ENCODE measurements around the gene KIAA0753. TPM values are rescaled to one million over a fixed set of nuclear protein-coding genes. Genes with fewer than 3 reads are reported as not detected.

Gene KIAA0753
- total and polyA plus RNA-seq, 7 donors = 3.6 to 18.3 (median 14.1) TPM

DNA sequence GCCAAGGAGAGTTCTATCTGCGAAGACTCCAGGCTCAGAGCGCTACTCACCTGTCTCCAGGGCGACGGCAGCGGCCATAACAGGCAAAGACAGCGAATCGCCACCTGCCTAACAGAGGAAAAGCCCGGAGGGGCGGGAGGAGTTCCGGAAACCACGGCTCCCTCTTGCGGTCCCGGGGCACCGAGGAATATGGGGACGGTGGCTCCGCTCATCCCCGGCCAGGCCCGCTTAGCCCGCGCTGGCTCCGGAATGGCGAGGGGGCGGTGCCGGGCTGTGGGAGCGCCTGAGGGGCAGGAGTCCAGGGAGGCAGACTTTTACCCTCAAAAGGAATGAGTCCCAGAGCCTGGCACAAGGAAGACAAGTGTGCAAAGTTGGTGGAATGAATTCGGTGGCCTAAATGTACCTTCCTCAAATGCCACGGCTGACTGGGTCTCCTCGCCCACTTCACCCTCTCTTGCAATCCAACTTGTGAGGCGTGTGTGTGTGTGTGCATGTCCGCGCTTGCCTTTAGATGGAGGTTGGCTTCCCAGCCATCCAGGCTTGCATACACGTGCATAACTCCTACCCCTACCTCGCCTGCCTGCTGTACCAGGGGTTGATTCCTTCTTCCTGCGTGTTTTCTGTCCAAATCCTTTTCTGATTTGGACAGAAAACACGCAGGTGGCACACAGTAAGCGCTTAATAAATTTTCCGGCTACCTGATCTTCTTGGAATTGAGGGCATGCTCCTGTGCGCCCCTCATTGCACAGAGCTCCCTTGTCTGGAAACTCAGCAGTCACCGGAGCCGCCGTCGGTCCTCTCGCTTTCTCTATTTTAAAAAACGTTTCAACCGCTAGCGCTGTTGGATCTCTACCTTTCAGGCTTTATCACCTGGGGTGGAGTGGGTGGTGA is 14.6 kb upstream of the KIAA0753 start:
- H3K4me1 ChIP-seq = peaks cover 0 to 37% (median 21%) of the 10 kb centered on the region in 4 donors
- 22 to 39% methylated on average over 46 of the region's 46 CpGs for WGBS, 2 donors

DNA sequence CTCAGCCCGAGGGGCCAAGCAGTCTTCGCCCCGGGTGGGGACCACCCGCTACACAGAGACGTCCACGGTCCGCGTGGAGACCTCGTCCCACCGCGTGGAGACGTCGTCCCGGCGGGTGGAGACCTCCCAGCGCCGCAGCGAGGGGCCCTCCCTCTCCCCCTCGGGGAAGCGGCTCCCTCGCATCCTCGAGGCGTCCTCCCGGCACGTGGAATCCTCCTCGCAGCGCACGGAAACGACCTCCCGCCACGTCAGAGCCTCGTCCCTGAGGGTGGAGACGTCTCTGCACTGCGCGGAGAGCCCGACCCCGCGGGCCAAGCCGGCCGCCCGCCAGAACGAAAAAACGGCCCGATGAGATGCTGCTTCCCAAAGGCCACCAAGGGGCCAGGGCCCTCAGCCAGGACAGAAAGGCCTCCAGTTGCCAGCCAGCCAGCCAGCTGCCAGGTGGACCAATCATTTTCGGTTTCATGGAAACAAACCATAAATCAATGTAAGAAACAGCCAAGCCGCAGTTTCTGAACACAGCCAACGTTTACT is 11.5 kb upstream of the KIAA0753 start:
- Histone ChIP-seq H3K4me1 (peaks cover 0 to 52% (median 30%) of the 10 kb centered on the region in 4 donors), H3K27ac (peak overlapping the region; percentile 81 to 88 (median 86)), H3K27me3 (peaks cover 8 to 41% (median 9%) of the 10 kb centered on the region in 3 donors), H3K4me3 (peak overlapping the region; percentile 72 to 84 (median 78)), H3K9me3 (no peaks in the 10 kb centered on the region), H3K36me3 (peaks cover 0 to 26% (median 0%) of the 10 kb centered on the region in 4 donors)
- peak; percentile 88 for DNase-seq
- WGBS, 2 donors = 2% methylated on average over 47 of the region's 47 CpGs
- no peak for TF ChIP-seq POLR2A (IDR thresholded peaks at IDR 0.05)
- TF ChIP-seq, protein P1, sequence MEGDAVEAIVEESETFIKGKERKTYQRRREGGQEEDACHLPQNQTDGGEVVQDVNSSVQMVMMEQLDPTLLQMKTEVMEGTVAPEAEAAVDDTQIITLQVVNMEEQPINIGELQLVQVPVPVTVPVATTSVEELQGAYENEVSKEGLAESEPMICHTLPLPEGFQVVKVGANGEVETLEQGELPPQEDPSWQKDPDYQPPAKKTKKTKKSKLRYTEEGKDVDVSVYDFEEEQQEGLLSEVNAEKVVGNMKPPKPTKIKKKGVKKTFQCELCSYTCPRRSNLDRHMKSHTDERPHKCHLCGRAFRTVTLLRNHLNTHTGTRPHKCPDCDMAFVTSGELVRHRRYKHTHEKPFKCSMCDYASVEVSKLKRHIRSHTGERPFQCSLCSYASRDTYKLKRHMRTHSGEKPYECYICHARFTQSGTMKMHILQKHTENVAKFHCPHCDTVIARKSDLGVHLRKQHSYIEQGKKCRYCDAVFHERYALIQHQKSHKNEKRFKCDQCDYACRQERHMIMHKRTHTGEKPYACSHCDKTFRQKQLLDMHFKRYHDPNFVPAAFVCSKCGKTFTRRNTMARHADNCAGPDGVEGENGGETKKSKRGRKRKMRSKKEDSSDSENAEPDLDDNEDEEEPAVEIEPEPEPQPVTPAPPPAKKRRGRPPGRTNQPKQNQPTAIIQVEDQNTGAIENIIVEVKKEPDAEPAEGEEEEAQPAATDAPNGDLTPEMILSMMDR (IDR thresholded peaks at IDR 0.05) = no peak
- TF ChIP-seq EP300 (IDR thresholded peaks at IDR 0.05) = no peak
- peak; percentile 35 to 74 (median 66) for TF ChIP-seq POLR2AphosphoS5 (IDR thresholded peaks at IDR 0.05)
- intact Hi-C loops (cut with DNase I) = loop anchor here (5.0 kb wide), 2 partner anchors 95 to 360 kb away; partner anchors contain the start of genes PITPNM3 and RNASEK

More for the DNA sequence above, 14.6 kb upstream of the KIAA0753 start:
- no peak for DNase-seq
- H3K27ac ChIP-seq = no peak overlapping the region
- H3K4me3 ChIP-seq = no peak overlapping the region
- intact Hi-C loops (cut with DNase I) = loop anchor here (5.0 kb wide), 2 partner anchors 98 to 357 kb away; partner anchors contain the start of genes PITPNM3 and RNASEK
- no peaks in the 10 kb centered on the region for H3K36me3 ChIP-seq
- H3K9me3 ChIP-seq = no peaks in the 10 kb centered on the region
- peaks cover 8 to 65% (median 19%) of the 10 kb centered on the region in 3 donors for H3K27me3 ChIP-seq
- TF ChIP-seq POLR2A (IDR thresholded peaks at IDR 0.05) (no peak), POLR2AphosphoS5 (IDR thresholded peaks at IDR 0.05) (no peak), EP300 (IDR thresholded peaks at IDR 0.05) (no peak)
- TF ChIP-seq, protein P1 (IDR thresholded peaks at IDR 0.05) = no peak

DNA sequence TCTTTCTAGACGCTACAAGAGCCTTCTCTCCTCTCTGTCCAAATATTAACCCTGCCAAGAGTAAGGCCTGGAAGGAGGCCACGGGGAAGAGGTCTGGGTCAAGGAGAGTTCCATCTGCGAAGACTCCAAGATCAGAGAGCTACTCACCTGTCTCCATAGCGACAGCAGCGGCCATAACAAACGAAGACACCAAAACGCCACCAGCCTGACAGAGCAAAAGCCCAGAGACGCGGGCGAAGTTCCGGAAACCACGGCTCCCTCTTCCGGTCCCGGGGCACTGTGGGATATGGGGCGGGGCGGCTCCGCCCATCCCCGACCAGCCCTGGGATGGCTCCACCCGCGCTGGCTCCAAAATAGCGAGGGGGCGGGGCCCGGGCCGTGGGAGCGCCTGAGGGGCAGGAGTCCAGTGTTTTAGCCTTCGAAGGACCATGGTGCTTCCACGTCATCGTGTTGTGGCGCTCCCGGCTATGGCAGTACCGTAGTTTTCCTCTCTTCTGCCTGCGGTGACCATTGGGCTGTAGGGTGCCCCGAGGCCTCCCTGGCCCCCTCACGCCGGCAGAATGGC is 10.9 kb upstream of the KIAA0753 start, which contains the start of the genes C17orf100 and MED31:
TSS of gene C17orf100 (plus strand) at position 409 of the 565 bp plus-strand sequence. CDS start at position 561, 152 bp downstream.
TSS of gene MED31 (minus strand) at position 252 of the 565 bp plus-strand sequence. CDS start at position 175, 77 bp downstream.
- 1% methylated on average over 35 of the region's 35 CpGs for WGBS, 2 donors
- Histone ChIP-seq H3K4me3 (peak within 1 kb of the TSS; percentile 72 to 84 (median 78)), H3K4me1 (peaks cover 0 to 52% (median 30%) of the 10 kb centered on the region in 4 donors)

DNA sequence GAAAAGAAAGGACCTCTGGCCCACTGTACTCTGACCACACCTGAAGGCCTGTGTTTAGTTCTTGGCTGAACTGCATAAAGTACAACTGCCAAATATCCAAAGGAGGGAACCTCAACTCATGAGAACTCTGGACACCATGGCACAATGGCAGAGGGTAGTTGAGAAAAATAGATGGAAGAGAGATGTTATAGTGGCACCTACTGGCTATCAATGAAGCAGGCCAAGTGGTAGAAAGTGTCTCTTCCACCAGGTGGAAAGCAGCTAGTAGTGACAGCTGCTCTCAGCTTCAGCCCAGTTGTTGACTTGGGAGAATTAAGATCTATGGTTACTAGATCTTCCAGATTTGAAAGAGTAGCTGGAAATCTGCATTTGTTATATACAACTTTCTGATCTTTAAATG is 7.7 kb upstream of the KIAA0753 start:
- intact Hi-C loops (cut with DNase I) = loop anchor here (10.0 kb wide), 1 partner anchor 757 kb away; the partner anchor contains the start of genes NLGN2 and TMEM256
- Histone ChIP-seq H3K4me3 (no peak overlapping the region), H3K27me3 (peaks cover 0 to 9% (median 0%) of the 10 kb centered on the region in 3 donors), H3K27ac (no peak overlapping the region), H3K9me3 (no peaks in the 10 kb centered on the region), H3K36me3 (peaks cover 0 to 59% (median 11%) of the 10 kb centered on the region in 4 donors), H3K4me1 (peaks cover 0 to 40% (median 27%) of the 10 kb centered on the region in 4 donors)
- TF ChIP-seq POLR2A (IDR thresholded peaks at IDR 0.05) (no peak), EP300 (IDR thresholded peaks at IDR 0.05) (no peak), POLR2AphosphoS5 (IDR thresholded peaks at IDR 0.05) (no peak)
- TF ChIP-seq, protein P1 (IDR thresholded peaks at IDR 0.05) = no peak
- no peak for DNase-seq

More for the DNA sequence above, 10.9 kb upstream of the KIAA0753 start, which contains the start of the genes C17orf100 and MED31:
- Histone ChIP-seq H3K9me3 (no peaks in the 10 kb centered on the region), H3K27ac (peak within 1 kb of the TSS; percentile 81 to 88 (median 86)), H3K27me3 (peaks cover 8 to 36% (median 9%) of the 10 kb centered on the region in 3 donors), H3K36me3 (peaks cover 0 to 31% (median 0%) of the 10 kb centered on the region in 4 donors)
- TF ChIP-seq, protein P1 (IDR thresholded peaks at IDR 0.05) = no peak
- peak; percentile 56 to 79 for TF ChIP-seq POLR2A (IDR thresholded peaks at IDR 0.05)
- peak; percentile 68 to 93 (median 91) for TF ChIP-seq POLR2AphosphoS5 (IDR thresholded peaks at IDR 0.05)
- TF ChIP-seq EP300 (IDR thresholded peaks at IDR 0.05) = no peak
- DNase-seq = peak; percentile 97
- intact Hi-C loops (cut with DNase I) = loop anchor here (5.0 kb wide), 2 partner anchors 94 to 361 kb away; partner anchors contain the start of genes PITPNM3 and RNASEK

All from sigmoid colon (tissue), 7 donors.